C1 segment of cervical spinal cord (tissue), 14 donors: ENCODE measurements around the gene SEC16A.

ENCODE experiments used
- DNase-seq, 14 donors: peaks; one replicate each; lab custom pipeline; 2025; lab: John Stamatoyannopoulos, UW

Gene SEC16A

DNA sequence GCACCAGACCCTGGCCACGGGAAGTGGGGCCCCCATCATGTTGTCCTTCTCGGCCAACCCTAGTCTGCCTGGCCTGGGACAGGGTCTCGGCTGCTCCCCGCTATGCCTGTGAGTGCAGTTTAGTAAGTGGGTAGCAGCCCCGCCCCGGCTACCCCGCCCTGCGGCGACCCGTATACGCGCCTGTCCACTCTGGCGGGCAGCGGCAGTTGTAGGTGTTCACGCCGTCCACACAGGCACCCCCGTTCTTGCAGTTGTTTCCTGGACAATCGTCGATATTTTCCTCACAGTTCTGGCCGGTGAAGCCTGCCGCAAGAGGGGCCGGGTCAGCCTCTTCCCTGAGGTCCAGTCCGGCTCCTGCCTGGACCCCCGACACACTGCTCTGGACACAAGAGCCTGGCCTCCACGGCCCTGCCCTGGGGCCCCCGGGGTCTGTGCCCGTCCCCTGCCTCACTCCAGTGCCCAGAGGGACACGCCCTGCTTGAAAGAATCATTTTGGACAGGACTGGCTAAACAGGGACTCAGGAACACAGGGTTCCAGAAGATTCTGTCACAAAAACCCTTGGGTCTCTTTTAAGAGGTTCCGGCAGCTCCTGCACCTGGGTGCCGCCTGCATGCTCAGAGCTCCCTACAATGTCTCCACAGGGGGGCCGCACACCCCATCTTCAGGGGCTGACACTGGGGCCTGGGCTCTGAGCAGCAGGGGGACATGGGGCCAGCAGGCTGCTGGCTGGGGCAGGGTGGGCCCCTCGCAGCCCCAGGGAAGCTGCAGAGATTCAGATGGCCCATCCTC lies 36.6 kb upstream of the SEC16A start:
- no peak for DNase-seq

GRCh38 chr9:136518623-136519022 lies 35.8 kb upstream of the SEC16A start:
- DNase-seq = no peak

- no peak for DNase-seq
Observed at GRCh38 chr9:136517950-136518349, 35.1 kb upstream of the SEC16A start.

DNA sequence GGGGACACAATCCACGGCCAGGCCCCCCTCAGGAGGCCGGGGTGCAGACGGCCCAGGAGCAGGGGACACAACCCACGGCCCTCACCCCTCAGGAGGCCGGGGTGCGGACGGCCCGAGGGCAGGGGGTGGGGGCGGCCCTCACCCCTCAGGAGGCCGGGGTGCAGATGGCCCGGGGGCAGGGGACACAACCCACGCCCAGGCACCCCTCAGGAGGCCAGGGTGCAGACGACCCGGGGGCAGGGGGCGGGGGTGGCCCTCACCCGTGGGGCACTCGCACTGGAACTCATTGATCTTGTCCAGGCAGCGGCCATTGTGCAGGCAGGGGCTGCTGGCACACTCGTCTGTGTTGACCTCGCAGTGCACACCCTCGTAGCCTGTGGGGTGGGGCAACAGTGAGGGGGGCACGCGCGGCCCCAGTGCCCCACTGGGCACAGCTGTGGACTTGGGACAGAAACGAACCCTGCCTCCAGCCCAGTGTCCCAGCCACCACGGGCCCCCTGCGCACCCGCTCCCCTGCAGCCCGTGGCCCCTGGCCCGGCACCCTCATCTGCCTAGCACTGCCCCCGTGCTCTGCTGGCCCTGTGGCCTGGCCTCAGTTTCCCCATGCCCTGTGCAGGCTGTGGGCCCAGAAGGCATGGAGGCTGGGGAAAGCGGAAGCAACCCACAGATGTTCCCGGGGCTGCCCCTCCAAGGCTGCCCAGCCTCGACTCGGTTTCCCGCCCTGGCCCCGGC lies 34.3 kb upstream of the SEC16A start:
- no peak for DNase-seq

DNA sequence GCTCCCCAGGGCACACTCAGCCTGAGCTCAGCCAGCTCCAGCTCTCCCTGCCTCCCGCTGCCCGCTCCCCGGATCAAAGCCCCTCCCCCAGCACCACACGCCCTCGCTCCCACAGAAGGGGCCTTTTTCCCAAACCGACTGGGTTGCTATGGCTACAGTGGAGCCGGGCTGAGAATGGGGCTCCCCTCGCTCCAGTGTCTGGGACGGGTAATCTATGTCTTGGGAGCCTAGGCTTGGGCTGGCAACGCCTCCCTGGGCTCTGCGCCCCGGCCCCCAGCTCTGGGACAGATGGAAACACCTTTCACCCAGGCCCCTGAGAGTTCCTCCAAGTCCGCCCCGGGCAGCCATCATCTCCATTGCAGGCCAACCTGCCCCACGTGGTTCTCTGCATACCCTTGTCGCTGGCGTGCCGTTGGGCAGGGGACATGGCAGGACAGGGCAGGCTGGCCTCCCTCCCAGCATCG lies 33.4 kb upstream of the SEC16A start:
- DNase-seq = peak in 11 of 14 donors; percentile 23 to 90 (median 79)

- no peak for DNase-seq
Observed at GRCh38 chr9:136515276-136515675, 32.4 kb upstream of the SEC16A start.

DNA sequence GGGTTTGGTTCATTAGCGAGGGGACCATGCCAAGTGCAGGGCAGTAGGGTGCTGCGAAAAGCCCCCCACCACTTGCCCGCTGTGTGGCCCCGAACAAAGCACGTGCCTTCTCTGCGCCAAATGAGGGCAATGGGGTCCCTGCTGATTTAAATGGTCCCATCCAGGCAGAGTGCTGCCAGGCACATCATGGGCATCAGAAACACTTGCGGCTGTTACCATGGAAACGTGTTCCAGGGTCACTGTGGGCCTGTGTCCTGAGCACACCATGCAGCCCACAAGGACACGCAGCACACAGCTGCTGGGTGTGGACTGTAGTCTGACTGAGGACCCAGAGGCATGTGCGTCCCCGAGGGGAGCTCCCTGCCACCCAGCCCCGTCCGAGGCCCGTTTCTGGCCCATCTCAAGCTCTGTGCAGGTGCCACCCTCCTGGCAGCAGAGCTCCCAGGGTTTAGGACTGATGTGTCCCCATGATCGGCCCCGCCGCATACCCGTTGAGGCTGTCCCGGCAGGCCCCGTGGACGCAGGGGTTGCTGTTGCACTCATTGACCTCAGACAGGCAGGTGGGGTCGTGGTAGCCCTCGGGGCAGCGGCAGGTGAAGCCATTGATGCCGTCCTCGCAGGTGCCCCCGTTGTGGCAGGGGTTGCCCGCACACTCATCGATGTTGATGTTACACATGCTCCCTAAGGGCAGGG lies 31.3 kb upstream of the SEC16A start:
- no peak for DNase-seq

DNA sequence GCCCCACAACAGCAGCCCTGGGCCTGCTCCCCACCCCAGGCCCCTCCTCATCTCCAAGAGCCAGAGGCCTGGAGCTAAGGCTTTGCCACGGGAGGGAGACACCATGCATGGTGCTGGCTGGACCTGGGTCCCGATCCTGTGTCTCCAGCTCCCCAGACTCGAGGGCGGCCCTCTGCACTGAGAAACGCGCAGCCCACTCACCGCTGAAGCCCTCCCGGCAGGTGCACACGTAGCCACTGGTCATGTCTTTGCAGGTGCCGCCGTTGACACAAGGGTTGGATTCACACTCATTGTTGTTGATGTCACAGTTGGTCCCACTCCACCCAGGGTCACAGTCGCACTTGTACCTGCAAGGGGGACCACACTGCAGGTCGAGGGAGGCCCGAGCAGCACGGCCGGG lies 30.4 kb upstream of the SEC16A start:
- DNase-seq = no peak

GRCh38 chr9:136512651-136513071 lies 29.8 kb upstream of the SEC16A start:
- peak in 1 of 14 donors; percentile 54 for DNase-seq

DNA sequence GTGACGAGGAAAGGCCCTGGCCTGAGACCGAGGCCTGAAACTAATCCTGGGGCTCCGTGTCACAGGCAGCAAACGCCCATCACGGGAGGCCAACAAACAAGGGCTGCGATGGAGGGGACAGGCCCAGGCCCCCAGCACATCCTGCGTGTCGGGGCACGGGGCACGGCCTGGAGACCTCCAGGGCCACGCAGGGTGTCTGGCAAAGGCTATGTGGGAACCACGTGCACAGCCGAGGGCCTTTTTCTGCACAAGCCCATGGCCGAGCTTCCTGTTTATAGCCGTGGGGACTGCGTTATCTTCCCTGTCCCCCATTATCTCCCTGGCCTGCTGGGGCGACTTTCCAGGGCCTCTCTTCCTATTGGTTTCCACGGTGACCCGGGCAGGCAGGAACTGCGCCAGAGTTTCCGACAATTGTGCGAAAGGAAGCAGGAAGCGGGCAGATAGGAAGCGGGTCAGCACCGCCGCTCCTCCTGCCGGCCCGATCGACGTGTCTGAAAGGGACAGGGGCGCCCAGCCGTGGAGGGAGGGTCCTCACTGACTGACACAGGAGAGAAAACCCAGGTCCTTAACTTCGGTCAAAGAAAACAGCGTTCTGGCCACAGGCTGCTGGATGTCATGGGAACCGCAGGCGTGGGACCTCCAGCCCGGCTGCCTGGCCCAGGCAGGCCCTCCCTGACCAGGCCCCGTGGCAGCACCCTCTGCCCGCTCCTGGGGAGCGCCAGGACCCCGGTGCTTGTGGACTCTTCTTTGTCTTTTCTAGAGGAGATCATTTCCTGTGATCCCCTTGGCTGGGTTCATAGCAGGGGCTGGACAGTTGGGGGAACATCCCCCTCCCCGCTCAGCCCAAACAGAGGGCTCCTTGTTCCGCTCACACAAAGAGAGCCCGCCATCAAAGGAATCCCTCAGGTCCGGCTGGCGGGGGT lies 29.1 kb upstream of the SEC16A start:
- DNase-seq = peak in 13 of 14 donors; percentile 28 to 87 (median 72)

- no peak for DNase-seq
Observed at GRCh38 chr9:136511144-136511669, 28.4 kb upstream of the SEC16A start.

DNA sequence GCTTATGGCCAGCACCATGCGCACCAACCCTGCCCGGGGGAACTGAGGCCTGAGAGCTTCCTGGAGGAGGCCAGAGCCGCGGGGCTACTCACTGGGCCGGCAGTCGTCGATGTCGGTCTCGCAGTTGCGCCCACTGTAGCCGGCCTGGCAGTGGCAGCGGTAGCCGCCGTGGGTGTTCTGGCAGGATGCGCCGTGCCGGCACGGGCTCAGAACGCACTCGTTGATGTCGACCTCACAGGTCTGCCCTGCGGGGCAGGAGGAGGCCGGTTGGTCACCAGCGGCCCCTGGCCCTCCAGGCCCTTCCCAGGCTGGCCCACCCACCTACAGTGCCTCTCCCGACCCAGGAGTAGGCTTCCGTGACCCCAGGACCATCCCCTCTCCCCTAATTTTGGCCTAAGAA lies 27.7 kb upstream of the SEC16A start:
- no peak for DNase-seq

DNA sequence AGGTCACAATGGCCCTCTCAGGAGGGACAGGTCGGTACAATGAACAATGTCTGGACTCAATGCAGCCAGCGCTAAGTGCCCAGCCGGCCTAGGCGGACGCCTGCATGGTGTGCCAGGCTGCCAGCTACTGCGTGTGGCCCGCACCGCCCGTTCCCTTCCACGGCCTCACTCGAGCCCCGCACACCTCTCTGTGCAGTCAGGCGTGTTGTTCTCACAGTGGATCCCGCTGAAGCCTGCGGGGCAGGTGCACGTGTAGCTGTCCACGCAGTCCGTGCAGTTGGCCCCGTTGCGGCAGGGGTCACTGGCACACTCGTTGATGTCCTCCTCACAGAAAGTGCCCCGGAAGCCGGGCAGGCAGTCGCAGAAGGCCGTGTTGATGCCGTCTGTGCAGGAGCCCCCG lies 26.7 kb upstream of the SEC16A start:
- DNase-seq = no peak

- no peak for DNase-seq
Observed at GRCh38 chr9:136508729-136509500, 26.1 kb upstream of the SEC16A start.

DNA sequence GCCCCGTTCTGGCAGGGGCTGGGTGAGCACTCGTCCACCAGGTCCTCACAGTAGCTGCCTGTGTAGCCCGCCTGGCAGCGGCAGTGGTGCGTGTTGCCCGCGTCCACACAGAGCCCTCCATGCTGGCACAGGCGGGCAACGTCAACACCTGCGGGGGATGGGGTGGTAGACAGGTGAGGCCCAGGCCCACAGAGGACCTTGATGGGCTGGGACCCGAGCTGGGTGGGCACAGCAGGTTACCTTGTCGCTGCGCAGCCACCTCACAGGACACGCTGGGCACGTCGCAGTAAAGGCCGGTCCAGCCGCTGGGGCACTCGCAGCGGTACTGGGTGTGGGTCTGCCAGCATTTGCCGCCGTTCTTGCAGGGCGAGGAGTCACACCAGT lies 25.1 kb upstream of the SEC16A start:
- DNase-seq = no peak

GRCh38 chr9:136507221-136507991 lies 24.6 kb upstream of the SEC16A start:
- no peak for DNase-seq

DNA sequence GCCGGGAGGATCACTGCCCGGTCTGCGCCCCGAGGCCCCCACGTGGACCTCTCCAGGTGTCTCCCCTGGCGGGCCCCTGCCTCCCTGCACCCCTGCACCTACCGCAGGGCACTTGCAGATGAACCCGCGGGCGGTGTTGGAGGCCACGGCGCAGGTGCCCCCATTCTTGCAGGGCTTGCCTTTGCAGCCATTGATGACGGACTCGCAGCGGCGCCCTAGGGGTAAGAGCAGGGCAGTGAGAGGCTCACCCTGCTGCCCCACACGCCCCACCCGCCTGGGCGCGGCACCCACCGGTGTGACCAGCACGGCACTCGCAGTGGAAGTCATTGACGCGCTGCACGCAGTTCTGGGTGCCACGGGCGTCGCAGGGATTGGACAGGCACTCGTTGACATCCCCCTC lies 23.6 kb upstream of the SEC16A start:
- no peak for DNase-seq

- DNase-seq = no peak
Observed at GRCh38 chr9:136505406-136506403, 22.9 kb upstream of the SEC16A start.
